Right atrium auricular region (tissue), 2 donors: Measurements from ENCODE around the gene BSPH1. TPM values are rescaled to one million over a fixed set of nuclear protein-coding genes. Genes with fewer than 3 reads are reported as not detected.

Experiments
- DNase-seq: peaks from one replicate; pipeline ENCODE4 v3.0.0-alpha.2; 2019; ENCODE audit warnings: low spot score
- H3K27ac ChIP-seq, 2 donors: fragments of 200-600 bp; sonication (generic); 1 replicate in 1 of 2; 2 replicates in 1 of 2; pipeline ENCODE4 v1.5.1; 2016 to 2019
- H3K27me3 ChIP-seq, 2 donors: fragments of 200-600 bp; sonication (generic); one replicate each; pipeline versions ENCODE4 v1.5.1 to v1.6.0; 2017 to 2019
- H3K36me3 ChIP-seq: fragments of 200-600 bp; sonication (generic); one replicate; pipeline ENCODE4 v1.5.1; 2016
- H3K4me1 ChIP-seq, 2 donors: fragments of 200-600 bp; sonication (generic); one replicate each; pipeline versions ENCODE4 v1.5.1 to v1.6.0; 2017 to 2019
- H3K4me3 ChIP-seq, 2 donors: fragments of 200-600 bp; sonication (generic); 1 replicate in 1 of 2; 2 replicates in 1 of 2; pipeline ENCODE4 v1.5.1; 2017 to 2019; ENCODE audit warnings: mild to moderate bottlenecking in 1 of 2, moderate library complexity in 1 of 2
- H3K9me3 ChIP-seq, 2 donors: fragments of 200-600 bp; sonication (generic); one replicate each; pipeline ENCODE4 v1.5.1; 2019
- total RNA-seq, 2 donors: library from RNA; depleted of rRNA; stranded (reverse); fragments of >200 nt; gene quantifications; one replicate each; pipeline ENCODE4 v1.1.0, GENCODE V29; 2016
- TF ChIP-seq, protein P1 (sequence below), 2 donors: fragments of 200-600 bp; sonication (generic); IDR thresholded peaks; one replicate each; pipeline ENCODE4 v1.5.1; 2019; ENCODE audit warnings: antibody characterized with exemption in 2 of 2

Gene BSPH1
- total RNA-seq, 2 donors from 2014 or later = not detected

DNA sequence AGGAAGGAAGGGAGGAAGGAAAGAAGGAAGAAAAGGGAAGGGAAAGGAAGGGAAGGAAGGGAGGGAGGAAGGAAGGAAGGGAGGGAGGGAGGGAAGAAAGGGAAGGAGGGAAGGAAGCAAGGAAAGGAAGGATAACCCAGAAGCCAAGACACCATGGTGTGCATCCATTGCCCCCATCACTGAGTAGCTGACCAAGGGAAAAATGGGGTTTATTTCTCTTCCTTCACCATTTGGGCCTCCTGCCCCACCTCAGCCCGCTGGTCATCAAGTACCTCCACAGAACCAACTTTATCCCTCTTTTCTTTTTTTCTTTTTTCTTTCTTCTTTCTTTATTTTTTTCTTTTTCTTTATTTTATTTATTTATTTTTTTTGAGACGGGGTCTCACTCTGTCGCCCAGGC, 31.5 kb upstream of the BSPH1 start:
- Histone ChIP-seq H3K27me3 (no peaks in the 10 kb centered on the region), H3K4me1 (no peaks in the 10 kb centered on the region), H3K27ac (no peak overlapping the region), H3K4me3 (no peak overlapping the region), H3K9me3 (no peaks in the 10 kb centered on the region), H3K36me3 (no peaks in the 10 kb centered on the region)
- TF ChIP-seq, protein P1, sequence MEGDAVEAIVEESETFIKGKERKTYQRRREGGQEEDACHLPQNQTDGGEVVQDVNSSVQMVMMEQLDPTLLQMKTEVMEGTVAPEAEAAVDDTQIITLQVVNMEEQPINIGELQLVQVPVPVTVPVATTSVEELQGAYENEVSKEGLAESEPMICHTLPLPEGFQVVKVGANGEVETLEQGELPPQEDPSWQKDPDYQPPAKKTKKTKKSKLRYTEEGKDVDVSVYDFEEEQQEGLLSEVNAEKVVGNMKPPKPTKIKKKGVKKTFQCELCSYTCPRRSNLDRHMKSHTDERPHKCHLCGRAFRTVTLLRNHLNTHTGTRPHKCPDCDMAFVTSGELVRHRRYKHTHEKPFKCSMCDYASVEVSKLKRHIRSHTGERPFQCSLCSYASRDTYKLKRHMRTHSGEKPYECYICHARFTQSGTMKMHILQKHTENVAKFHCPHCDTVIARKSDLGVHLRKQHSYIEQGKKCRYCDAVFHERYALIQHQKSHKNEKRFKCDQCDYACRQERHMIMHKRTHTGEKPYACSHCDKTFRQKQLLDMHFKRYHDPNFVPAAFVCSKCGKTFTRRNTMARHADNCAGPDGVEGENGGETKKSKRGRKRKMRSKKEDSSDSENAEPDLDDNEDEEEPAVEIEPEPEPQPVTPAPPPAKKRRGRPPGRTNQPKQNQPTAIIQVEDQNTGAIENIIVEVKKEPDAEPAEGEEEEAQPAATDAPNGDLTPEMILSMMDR (IDR thresholded peaks at IDR 0.05) = no peak
- no peak for DNase-seq

DNA sequence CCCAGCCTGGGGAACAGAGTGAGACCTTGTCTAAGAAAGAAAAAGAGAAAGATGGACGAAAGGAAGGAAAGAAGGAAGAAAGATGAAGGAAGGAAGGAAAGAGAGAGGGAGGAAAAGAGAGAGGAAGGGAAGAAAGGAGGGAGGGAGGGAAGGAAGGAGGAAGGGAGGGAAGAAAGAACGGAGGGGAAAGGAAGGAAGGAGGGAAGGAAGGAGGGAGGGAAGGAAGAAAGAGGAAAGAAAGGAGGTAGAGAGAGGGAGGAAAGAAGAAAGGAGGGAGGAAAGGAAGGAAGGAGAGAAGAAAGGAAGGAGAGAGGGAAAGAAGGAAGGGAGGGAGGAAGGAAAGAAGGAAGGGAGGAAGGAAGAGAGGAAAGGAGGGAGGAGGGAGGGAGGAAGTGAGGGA, 31.0 kb upstream of the BSPH1 start:
- no peak for DNase-seq
- Histone ChIP-seq H3K9me3 (no peaks in the 10 kb centered on the region), H3K4me3 (no peak overlapping the region), H3K4me1 (no peaks in the 10 kb centered on the region), H3K36me3 (no peaks in the 10 kb centered on the region), H3K27ac (no peak overlapping the region), H3K27me3 (no peaks in the 10 kb centered on the region)
- TF ChIP-seq, protein P1 (IDR thresholded peaks at IDR 0.05) = no peak

DNA sequence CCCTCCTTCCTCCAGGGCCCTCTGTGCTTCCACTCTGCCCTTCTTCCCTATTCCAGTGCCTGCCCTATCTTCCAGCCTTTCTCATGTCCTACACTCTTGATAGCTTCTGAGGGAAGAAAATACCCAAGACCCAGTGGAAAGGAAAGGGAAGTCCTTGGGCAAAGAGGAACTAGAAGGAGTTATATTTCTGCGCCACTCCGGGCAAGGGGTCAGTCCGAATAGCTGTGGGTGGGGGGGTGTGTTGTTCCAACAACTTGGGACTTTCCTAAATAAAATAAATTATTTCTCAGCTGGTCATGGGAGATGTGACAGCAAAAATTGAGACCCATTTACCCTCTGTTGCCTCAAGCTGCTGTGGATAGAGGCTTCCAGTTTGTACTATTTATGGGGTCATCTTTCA, 28.7 kb upstream of the BSPH1 start:
- Histone ChIP-seq H3K27ac (no peak overlapping the region), H3K4me3 (no peak overlapping the region), H3K36me3 (no peaks in the 10 kb centered on the region), H3K4me1 (no peaks in the 10 kb centered on the region), H3K9me3 (no peaks in the 10 kb centered on the region), H3K27me3 (no peaks in the 10 kb centered on the region)
- no peak for DNase-seq
- TF ChIP-seq, protein P1 (IDR thresholded peaks at IDR 0.05) = no peak

DNA sequence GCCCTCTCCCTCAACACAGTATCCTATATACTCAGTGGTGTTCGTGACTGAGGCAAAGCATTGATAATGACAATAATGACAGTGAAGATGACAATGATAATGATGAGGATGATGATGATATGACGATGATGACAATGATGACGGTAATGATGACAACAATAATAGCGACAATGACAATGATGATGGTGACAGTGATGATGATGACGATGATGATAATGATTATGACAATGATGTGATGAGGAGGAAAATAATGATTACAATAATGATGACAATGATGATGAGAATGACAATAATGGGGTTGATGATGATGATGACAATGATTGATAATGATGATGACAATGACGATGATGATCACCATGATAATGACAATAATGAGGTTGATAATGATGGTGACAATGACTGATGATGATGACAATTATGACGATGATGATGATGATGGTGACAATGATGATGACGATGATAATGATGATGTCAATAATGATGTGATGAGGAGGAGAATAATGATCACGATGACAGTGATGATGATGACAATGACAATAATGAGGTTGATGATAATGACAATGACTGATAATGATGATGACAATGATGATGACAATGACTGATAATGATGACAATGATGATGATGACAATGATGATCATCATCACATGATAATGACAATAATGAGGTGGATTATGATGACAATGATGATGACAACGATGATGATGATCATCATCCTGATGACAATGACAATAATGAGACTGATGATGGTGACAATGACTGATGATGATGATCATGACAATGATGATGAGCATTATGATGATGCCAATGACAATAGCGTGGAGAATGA, 19.2 kb upstream of the BSPH1 start:
- Histone ChIP-seq H3K4me3 (no peak overlapping the region), H3K4me1 (no peaks in the 10 kb centered on the region), H3K36me3 (no peaks in the 10 kb centered on the region), H3K27ac (no peak overlapping the region), H3K9me3 (peaks cover 0 to 5% of the 10 kb centered on the region in 2 donors), H3K27me3 (no peaks in the 10 kb centered on the region)
- no peak for DNase-seq
- TF ChIP-seq, protein P1 (IDR thresholded peaks at IDR 0.05) = no peak

DNA sequence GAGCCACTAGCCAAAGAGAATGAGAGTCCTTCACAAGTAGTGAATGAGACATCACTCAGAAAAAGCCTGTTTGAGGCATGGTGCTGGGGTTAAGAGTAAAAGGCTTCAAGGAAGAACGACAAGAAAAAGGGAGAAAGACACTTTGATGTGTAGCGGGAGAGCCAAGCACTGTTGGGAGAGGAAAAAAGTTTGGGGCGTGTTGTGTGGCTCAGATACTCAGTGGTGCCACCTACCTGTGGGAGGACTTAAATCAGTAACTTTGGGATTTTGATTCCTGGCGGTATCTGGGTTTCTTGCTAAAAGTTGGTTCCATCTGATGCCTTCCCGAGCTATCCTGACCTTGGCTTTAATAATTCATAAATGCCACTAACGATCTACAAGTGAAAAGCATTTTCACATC, 14.8 kb upstream of the BSPH1 start:
- TF ChIP-seq, protein P1 (IDR thresholded peaks at IDR 0.05) = no peak
- Histone ChIP-seq H3K4me1 (no peaks in the 10 kb centered on the region), H3K27ac (no peak overlapping the region), H3K4me3 (no peak overlapping the region), H3K9me3 (peaks cover 0 to 5% of the 10 kb centered on the region in 2 donors), H3K27me3 (no peaks in the 10 kb centered on the region), H3K36me3 (no peaks in the 10 kb centered on the region)
- no peak for DNase-seq

DNA sequence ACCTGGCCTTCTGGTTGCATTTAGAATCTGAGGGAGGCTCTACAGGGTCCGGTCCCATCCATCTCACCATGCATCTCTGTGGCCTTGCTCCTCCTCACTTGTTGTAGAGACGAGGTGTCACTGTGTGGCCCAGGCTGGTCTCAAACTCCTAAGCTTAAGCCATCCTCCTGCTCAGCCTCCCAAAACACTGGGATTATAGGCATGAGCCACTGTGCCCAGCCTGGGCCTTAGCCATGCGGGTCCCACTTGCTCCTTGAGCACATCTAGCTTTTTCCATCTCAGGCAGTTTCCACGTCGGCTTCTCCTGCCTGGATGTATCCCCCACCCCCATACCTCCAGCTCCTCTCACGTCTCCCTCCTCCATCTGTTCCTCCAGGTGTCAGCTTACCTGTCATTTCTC, 12.3 kb upstream of the BSPH1 start:
- no peak for DNase-seq
- H3K4me1 ChIP-seq = no peaks in the 10 kb centered on the region
- no peaks in the 10 kb centered on the region for H3K27me3 ChIP-seq
- TF ChIP-seq, protein P1 (IDR thresholded peaks at IDR 0.05) = no peak
- no peaks in the 10 kb centered on the region for H3K36me3 ChIP-seq
- no peak overlapping the region for H3K4me3 ChIP-seq
- no peak overlapping the region for H3K27ac ChIP-seq
- H3K9me3 ChIP-seq = peaks cover 0 to 6% of the 10 kb centered on the region in 2 donors
